WTC11 (cell line): Measurements from ENCODE around the gene LCNL1.

Source experiments
- ATF1 ChIP-seq: sonication (generic); formaldehyde crosslinking; IDR thresholded peaks from 2 replicates; pipeline ENCODE4 v1.8.1; 2023; ENCODE audit warnings: mild to moderate bottlenecking, moderate library complexity, missing genetic modification reagents
- ATF2 ChIP-seq: sonication (generic); formaldehyde crosslinking; IDR thresholded peaks from 2 replicates; pipeline ENCODE4 v1.8.1; 2022; ENCODE audit warnings: low read depth, missing genetic modification reagents, borderline replicate concordance
- ATF3 ChIP-seq: sonication (generic); formaldehyde crosslinking; conservative IDR thresholded peaks from 2 replicates; pipeline ENCODE4 v1.8.1; 2022; ENCODE audit warnings: mild to moderate bottlenecking, missing genetic modification reagents
- CTCF ChIP-seq: fragments of 200-600 bp; IDR thresholded peaks from 2 replicates; pipeline ENCODE4 v1.8.0; 2022; ENCODE audit warnings: antibody characterized with exemption
- ETV6 ChIP-seq: sonication (generic); formaldehyde crosslinking; IDR thresholded peaks from 2 replicates; pipeline ENCODE4 v1.8.1; 2022; ENCODE audit warnings: mild to moderate bottlenecking, missing genetic modification reagents
- KAT7 ChIP-seq: sonication (generic); formaldehyde crosslinking; IDR thresholded peaks from 2 replicates; pipeline ENCODE4 v1.8.1; 2023; ENCODE audit warnings: missing genetic modification reagents, mild to moderate bottlenecking, borderline replicate concordance
- MAX ChIP-seq: sonication (generic); formaldehyde crosslinking; IDR thresholded peaks from 2 replicates; pipeline ENCODE4 v1.8.0; 2022; ENCODE audit warnings: mild to moderate bottlenecking, missing genetic modification reagents
- MYBL2 ChIP-seq: sonication (generic); formaldehyde crosslinking; IDR thresholded peaks from 2 replicates; pipeline ENCODE4 v1.8.1; 2023; ENCODE audit warnings: mild to moderate bottlenecking, moderate library complexity, missing genetic modification reagents
- TEAD4 ChIP-seq: sonication (generic); formaldehyde crosslinking; IDR thresholded peaks from 2 replicates; pipeline ENCODE4 v1.8.0; 2022; ENCODE audit warnings: mild to moderate bottlenecking, missing genetic modification reagents
- ZNF416 ChIP-seq: fragments of 250-450 bp; sonication (Bioruptor Pico); IDR thresholded peaks from 2 replicates; pipeline ENCODE4 v1.9.0; 2021; ENCODE audit warnings: mild to moderate bottlenecking, inconsistent platforms
- ZNF423 ChIP-seq: fragments of 250-450 bp; sonication (Bioruptor Pico); IDR thresholded peaks from 2 replicates; pipeline ENCODE4 v2.1.2; 2022; ENCODE audit warnings: mild to moderate bottlenecking, moderate library complexity
- TF ChIP-seq, protein P1 (sequence below): sonication (generic); formaldehyde crosslinking; IDR thresholded peaks from 2 replicates; pipeline ENCODE4 v1.8.1; 2022; ENCODE audit warnings: mild to moderate bottlenecking, moderate library complexity, missing genetic modification reagents
- TF ChIP-seq, protein P2 (sequence below): sonication (generic); formaldehyde crosslinking; IDR thresholded peaks from 2 replicates; pipeline ENCODE4 v1.8.0; 2022; ENCODE audit warnings: mild to moderate bottlenecking, missing genetic modification reagents
- TF ChIP-seq, protein P3 (sequence below): sonication (generic); formaldehyde crosslinking; IDR thresholded peaks from 2 replicates; pipeline ENCODE4 v1.8.1; 2023; ENCODE audit warnings: mild to moderate bottlenecking, missing genetic modification reagents, borderline replicate concordance

GRCh38 chr9:136963341-136963740, 19.5 kb upstream of the LCNL1 start:
- TF ChIP-seq MYBL2 (CRISPR knock-in tag), result no peak
- TF ChIP-seq, protein P1, sequence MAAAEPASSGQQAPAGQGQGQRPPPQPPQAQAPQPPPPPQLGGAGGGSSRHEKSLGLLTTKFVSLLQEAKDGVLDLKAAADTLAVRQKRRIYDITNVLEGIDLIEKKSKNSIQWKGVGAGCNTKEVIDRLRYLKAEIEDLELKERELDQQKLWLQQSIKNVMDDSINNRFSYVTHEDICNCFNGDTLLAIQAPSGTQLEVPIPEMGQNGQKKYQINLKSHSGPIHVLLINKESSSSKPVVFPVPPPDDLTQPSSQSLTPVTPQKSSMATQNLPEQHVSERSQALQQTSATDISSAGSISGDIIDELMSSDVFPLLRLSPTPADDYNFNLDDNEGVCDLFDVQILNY (CRISPR knock-in tag), result no peak
- TF ChIP-seq ZNF423 (CRISPR knock-in tag), result no peak
- no peak for TF ChIP-seq ATF2 (CRISPR knock-in tag)
- no peak for TF ChIP-seq MAX (CRISPR knock-in tag)
- no peak for TF ChIP-seq CTCF
- TF ChIP-seq ATF3, result no peak
- TF ChIP-seq, protein P2, sequence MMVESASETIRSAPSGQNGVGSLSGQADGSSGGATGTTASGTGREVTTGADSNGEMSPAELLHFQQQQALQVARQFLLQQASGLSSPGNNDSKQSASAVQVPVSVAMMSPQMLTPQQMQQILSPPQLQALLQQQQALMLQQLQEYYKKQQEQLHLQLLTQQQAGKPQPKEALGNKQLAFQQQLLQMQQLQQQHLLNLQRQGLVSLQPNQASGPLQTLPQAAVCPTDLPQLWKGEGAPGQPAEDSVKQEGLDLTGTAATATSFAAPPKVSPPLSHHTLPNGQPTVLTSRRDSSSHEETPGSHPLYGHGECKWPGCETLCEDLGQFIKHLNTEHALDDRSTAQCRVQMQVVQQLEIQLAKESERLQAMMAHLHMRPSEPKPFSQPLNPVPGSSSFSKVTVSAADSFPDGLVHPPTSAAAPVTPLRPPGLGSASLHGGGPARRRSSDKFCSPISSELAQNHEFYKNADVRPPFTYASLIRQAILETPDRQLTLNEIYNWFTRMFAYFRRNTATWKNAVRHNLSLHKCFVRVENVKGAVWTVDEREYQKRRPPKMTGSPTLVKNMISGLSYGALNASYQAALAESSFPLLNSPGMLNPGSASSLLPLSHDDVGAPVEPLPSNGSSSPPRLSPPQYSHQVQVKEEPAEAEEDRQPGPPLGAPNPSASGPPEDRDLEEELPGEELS (CRISPR knock-in tag), result no peak
- TF ChIP-seq ETV6 (CRISPR knock-in tag), result no peak
- TF ChIP-seq, protein P3, sequence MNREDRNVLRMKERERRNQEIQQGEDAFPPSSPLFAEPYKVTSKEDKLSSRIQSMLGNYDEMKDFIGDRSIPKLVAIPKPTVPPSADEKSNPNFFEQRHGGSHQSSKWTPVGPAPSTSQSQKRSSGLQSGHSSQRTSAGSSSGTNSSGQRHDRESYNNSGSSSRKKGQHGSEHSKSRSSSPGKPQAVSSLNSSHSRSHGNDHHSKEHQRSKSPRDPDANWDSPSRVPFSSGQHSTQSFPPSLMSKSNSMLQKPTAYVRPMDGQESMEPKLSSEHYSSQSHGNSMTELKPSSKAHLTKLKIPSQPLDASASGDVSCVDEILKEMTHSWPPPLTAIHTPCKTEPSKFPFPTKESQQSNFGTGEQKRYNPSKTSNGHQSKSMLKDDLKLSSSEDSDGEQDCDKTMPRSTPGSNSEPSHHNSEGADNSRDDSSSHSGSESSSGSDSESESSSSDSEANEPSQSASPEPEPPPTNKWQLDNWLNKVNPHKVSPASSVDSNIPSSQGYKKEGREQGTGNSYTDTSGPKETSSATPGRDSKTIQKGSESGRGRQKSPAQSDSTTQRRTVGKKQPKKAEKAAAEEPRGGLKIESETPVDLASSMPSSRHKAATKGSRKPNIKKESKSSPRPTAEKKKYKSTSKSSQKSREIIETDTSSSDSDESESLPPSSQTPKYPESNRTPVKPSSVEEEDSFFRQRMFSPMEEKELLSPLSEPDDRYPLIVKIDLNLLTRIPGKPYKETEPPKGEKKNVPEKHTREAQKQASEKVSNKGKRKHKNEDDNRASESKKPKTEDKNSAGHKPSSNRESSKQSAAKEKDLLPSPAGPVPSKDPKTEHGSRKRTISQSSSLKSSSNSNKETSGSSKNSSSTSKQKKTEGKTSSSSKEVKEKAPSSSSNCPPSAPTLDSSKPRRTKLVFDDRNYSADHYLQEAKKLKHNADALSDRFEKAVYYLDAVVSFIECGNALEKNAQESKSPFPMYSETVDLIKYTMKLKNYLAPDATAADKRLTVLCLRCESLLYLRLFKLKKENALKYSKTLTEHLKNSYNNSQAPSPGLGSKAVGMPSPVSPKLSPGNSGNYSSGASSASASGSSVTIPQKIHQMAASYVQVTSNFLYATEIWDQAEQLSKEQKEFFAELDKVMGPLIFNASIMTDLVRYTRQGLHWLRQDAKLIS (CRISPR knock-in tag), result no peak
- TF ChIP-seq ATF1 (CRISPR knock-in tag), result no peak
- TF ChIP-seq KAT7 (CRISPR knock-in tag), result no peak
- no peak for TF ChIP-seq TEAD4 (CRISPR knock-in tag)
- no peak for TF ChIP-seq ZNF416 (CRISPR knock-in tag)
